ENCODE measurements around the gene MYL5. TPM values are rescaled to one million over a fixed set of nuclear protein-coding genes. Genes with fewer than 3 reads are reported as not detected.
A peak's percentile ranks its signal among the peaks of the same experiment; 100 is the strongest.

Gene MYL5
- total and polyA plus RNA-seq, 2 of the 13 experiments (the other 11 are each of a cell fraction or from before 2014, with no cell fraction given): 6.5 to 16.0 TPM

DNA sequence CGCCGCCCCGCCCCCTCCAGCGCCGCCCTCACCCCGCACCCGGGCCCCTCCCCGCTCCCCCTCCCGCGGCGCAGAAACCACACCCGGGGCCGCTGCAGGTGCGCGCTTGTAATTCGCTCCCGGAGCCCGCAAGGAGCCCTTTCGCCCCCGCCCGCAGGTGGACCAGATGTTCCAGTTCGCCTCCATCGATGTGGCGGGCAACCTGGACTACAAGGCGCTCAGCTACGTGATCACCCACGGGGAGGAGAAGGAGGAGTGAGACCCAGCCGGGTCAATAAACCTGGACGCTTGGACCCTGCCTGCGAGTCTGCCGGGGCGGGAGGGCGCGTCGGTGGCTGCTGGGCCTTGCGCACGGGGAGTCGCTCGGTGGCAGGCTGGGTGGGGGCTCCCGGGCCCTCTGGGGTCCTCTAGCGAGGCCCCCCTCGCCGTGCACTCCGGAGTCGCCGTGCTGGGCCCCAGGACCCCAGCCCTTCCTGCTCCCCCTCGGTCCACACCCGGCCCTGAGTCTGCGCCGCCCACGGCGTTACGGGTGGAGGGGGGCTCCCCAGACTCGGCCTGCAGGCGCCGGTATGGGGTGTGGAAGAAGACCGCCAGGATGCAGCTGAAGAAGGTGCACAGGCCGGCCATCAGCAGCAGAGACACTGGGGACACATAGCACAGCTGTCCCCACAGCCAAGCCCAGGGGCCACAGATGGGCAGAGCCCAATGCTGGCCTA lies 7.6 kb downstream of the MYL5 start (continued):
- TF ChIP-seq ZNF614 (CRISPR knock-in tag; IDR thresholded peaks at IDR 0.05; ENCODE audit: borderline replicate concordance) (no peak), SNAI1 (CRISPR knock-in tag; IDR thresholded peaks at IDR 0.05; ENCODE audit: borderline replicate concordance) (no peak), ZNF263 (CRISPR knock-in tag; IDR thresholded peaks at IDR 0.05) (peak; percentile 84), GTF2F1 (IDR thresholded peaks at IDR 0.05; ENCODE audit: low read length) (no peak), FOXM1 (CRISPR knock-in tag; IDR thresholded peaks at IDR 0.05) (no peak), KMT2A (CRISPR knock-in tag; IDR thresholded peaks at IDR 0.05) (no peak), TEAD2 (CRISPR knock-in tag; IDR thresholded peaks at IDR 0.05) (no peak), BHLHE40 (IDR thresholded peaks at IDR 0.05; ENCODE audit: low read length) (no peak), NR2F1 (CRISPR knock-in tag; IDR thresholded peaks at IDR 0.05) (no peak), PCBP1 (IDR thresholded peaks at IDR 0.05; ENCODE audit: borderline replicate concordance, low read depth, low read length) (0 out of 2 replicates have a peak, but pooled peaks have one; percentile 18), NFKB2 (CRISPR knock-in tag; IDR thresholded peaks at IDR 0.05; ENCODE audit: borderline replicate concordance) (peak; percentile 57; the same call in 1 of the 2 replicates), ZNF496 (CRISPR knock-in tag; IDR thresholded peaks at IDR 0.05; ENCODE audit: insufficient replicate concordance) (no peak), ZNF790 (CRISPR knock-in tag; IDR thresholded peaks at IDR 0.05; ENCODE audit: borderline replicate concordance) (no peak), LCORL (IDR thresholded peaks at IDR 0.05) (no peak), LCORL (CRISPR knock-in tag; IDR thresholded peaks at IDR 0.05) (no peak; the same call in 1 of the 2 replicates), ZNF562 (CRISPR knock-in tag; IDR thresholded peaks at IDR 0.05; ENCODE audit: borderline replicate concordance) (no peak), ZNF274 (CRISPR knock-in tag; IDR thresholded peaks at IDR 0.05) (no peak), GABPB1 (CRISPR knock-in tag; IDR thresholded peaks at IDR 0.05) (peak; percentile 22; the same call in 1 of the 2 replicates), ASH2L (IDR thresholded peaks at IDR 0.05; ENCODE audit: insufficient read length, low read depth, low read length) (peak; percentile 38)
- TF ChIP-seq, protein P1, sequence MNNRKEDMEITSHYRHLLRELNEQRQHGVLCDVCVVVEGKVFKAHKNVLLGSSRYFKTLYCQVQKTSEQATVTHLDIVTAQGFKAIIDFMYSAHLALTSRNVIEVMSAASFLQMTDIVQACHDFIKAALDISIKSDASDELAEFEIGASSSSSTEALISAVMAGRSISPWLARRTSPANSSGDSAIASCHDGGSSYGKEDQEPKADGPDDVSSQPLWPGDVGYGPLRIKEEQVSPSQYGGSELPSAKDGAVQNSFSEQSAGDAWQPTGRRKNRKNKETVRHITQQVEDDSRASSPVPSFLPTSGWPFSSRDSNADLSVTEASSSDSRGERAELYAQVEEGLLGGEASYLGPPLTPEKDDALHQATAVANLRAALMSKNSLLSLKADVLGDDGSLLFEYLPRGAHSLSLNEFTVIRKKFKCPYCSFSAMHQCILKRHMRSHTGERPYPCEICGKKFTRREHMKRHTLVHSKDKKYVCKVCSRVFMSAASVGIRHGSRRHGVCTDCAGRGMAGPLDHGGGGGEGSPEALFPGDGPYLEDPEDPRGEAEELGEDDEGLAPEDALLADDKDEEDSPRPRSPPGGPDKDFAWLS (CRISPR knock-in tag; IDR thresholded peaks at IDR 0.05; ENCODE audit: borderline replicate concordance): no peak
- TF ChIP-seq, protein P2, sequence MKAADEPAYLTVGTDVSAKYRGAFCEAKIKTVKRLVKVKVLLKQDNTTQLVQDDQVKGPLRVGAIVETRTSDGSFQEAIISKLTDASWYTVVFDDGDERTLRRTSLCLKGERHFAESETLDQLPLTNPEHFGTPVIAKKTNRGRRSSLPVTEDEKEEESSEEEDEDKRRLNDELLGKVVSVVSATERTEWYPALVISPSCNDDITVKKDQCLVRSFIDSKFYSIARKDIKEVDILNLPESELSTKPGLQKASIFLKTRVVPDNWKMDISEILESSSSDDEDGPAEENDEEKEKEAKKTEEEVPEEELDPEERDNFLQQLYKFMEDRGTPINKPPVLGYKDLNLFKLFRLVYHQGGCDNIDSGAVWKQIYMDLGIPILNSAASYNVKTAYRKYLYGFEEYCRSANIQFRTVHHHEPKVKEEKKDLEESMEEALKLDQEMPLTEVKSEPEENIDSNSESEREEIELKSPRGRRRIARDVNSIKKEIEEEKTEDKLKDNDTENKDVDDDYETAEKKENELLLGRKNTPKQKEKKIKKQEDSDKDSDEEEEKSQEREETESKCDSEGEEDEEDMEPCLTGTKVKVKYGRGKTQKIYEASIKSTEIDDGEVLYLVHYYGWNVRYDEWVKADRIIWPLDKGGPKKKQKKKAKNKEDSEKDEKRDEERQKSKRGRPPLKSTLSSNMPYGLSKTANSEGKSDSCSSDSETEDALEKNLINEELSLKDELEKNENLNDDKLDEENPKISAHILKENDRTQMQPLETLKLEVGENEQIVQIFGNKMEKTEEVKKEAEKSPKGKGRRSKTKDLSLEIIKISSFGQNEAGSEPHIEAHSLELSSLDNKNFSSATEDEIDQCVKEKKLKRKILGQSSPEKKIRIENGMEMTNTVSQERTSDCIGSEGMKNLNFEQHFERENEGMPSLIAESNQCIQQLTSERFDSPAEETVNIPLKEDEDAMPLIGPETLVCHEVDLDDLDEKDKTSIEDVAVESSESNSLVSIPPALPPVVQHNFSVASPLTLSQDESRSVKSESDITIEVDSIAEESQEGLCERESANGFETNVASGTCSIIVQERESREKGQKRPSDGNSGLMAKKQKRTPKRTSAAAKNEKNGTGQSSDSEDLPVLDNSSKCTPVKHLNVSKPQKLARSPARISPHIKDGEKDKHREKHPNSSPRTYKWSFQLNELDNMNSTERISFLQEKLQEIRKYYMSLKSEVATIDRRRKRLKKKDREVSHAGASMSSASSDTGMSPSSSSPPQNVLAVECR (CRISPR knock-in tag; IDR thresholded peaks at IDR 0.05; ENCODE audit: borderline replicate concordance): peak; percentile 23; the same call in 1 of the 2 replicates
- TF ChIP-seq, protein P3, sequence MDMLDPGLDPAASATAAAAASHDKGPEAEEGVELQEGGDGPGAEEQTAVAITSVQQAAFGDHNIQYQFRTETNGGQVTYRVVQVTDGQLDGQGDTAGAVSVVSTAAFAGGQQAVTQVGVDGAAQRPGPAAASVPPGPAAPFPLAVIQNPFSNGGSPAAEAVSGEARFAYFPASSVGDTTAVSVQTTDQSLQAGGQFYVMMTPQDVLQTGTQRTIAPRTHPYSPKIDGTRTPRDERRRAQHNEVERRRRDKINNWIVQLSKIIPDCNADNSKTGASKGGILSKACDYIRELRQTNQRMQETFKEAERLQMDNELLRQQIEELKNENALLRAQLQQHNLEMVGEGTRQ (IDR thresholded peaks at IDR 0.05; ENCODE audit: low read depth, low read length): no peak
- TF ChIP-seq, protein P3 (CRISPR knock-in tag; IDR thresholded peaks at IDR 0.05; ENCODE audit: borderline replicate concordance): no peak
